Osteocyte (in vitro differentiated cells): ENCODE measurements around the gene NPPB. TPM values are rescaled to one million over a fixed set of nuclear protein-coding genes. Genes with fewer than 3 reads are reported as not detected.

Source experiments
- DNase-seq: peaks from one replicate; pipeline ENCODE4 v3.0.0; 2021; ENCODE audit warnings: mixed read lengths; ENCODE audit not compliant: unreplicated experiment; ENCODE audit errors: extremely low spot score
- H3K27ac Mint-ChIP-seq: one replicate; pipeline ENCODE4 v1.8.0; 2021; ENCODE audit warnings: mild to moderate bottlenecking, mixed read lengths; ENCODE audit not compliant: unreplicated experiment
- H3K27me3 Mint-ChIP-seq: one replicate; pipeline ENCODE4 v1.8.0; 2021; ENCODE audit warnings: mixed read lengths; ENCODE audit not compliant: unreplicated experiment
- H3K36me3 Mint-ChIP-seq: one replicate; pipeline ENCODE4 v1.8.0; 2021; ENCODE audit warnings: mixed read lengths; ENCODE audit not compliant: unreplicated experiment
- H3K4me1 Mint-ChIP-seq: one replicate; pipeline ENCODE4 v1.8.0; 2021; ENCODE audit warnings: mixed read lengths; ENCODE audit not compliant: unreplicated experiment
- H3K4me3 Mint-ChIP-seq: one replicate; pipeline ENCODE4 v1.8.0; 2021; ENCODE audit warnings: mild to moderate bottlenecking, moderate library complexity, mixed read lengths; ENCODE audit not compliant: unreplicated experiment
- H3K9me3 Mint-ChIP-seq: one replicate; pipeline ENCODE4 v1.8.0; 2021; ENCODE audit warnings: mixed read lengths; ENCODE audit not compliant: unreplicated experiment
- total RNA-seq: library from RNA; stranded (reverse); gene quantifications from 2 replicates; pipeline ENCODE4 v1.2.1, GENCODE V29; 2021
- TF ChIP-seq, protein P1 (sequence below): fragments of 200-600 bp; sonication (generic); IDR thresholded peaks from 2 replicates; pipeline ENCODE4 v1.5.0; 2021; ENCODE audit warnings: antibody characterized with exemption, mild to moderate bottlenecking, moderate library complexity

The NPPB gene
- total RNA-seq, 1 donor from 2014 or later = not detected

- no peak for DNase-seq
- peaks cover 1% of the 10 kb centered on the region for H3K36me3 Mint-ChIP-seq
- TF ChIP-seq, protein P1, sequence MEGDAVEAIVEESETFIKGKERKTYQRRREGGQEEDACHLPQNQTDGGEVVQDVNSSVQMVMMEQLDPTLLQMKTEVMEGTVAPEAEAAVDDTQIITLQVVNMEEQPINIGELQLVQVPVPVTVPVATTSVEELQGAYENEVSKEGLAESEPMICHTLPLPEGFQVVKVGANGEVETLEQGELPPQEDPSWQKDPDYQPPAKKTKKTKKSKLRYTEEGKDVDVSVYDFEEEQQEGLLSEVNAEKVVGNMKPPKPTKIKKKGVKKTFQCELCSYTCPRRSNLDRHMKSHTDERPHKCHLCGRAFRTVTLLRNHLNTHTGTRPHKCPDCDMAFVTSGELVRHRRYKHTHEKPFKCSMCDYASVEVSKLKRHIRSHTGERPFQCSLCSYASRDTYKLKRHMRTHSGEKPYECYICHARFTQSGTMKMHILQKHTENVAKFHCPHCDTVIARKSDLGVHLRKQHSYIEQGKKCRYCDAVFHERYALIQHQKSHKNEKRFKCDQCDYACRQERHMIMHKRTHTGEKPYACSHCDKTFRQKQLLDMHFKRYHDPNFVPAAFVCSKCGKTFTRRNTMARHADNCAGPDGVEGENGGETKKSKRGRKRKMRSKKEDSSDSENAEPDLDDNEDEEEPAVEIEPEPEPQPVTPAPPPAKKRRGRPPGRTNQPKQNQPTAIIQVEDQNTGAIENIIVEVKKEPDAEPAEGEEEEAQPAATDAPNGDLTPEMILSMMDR = no peak
- peaks cover 3% of the 10 kb centered on the region for H3K4me1 Mint-ChIP-seq
- no peak overlapping the region for H3K27ac Mint-ChIP-seq
- no peak overlapping the region for H3K4me3 Mint-ChIP-seq
- H3K27me3 Mint-ChIP-seq = peaks cover 18% of the 10 kb centered on the region
- H3K9me3 Mint-ChIP-seq = no peaks in the 10 kb centered on the region
Measured at GRCh38 chr1:11854519-11854918, 4.2 kb downstream of the NPPB start.

DNA sequence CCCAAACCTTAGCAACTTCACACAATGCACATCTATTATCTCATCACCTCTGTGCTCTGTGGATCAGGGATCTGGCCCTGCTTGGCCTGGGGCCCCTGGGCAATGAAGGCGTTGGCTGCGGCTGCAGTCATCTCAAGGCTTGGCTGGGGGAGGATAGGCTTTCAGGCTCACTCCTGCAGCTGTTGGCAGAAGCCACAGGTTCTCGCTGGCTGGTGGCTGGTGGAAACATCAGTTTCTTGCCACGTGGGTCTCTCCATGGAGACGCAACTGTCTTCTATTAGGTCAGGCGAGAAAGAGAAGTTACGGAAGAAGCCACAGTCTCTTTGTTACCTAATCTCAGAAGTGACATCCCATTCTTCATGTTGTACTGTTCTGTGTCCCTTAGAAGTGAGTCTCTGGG lies 7.6 kb downstream of the NPPB start:
- no peak overlapping the region for H3K27ac Mint-ChIP-seq
- H3K4me1 Mint-ChIP-seq = peaks cover 3% of the 10 kb centered on the region
- peaks cover 5% of the 10 kb centered on the region for H3K27me3 Mint-ChIP-seq
- TF ChIP-seq, protein P1 = no peak
- H3K4me3 Mint-ChIP-seq = no peak overlapping the region
- peaks cover 14% of the 10 kb centered on the region for H3K36me3 Mint-ChIP-seq
- no peaks in the 10 kb centered on the region for H3K9me3 Mint-ChIP-seq
- DNase-seq = no peak

GRCh38 chr1:11850156-11850555 lies 8.6 kb downstream of the NPPB start:
- Mint-ChIP-seq H3K4me3 (no peak overlapping the region), H3K4me1 (peaks cover 3% of the 10 kb centered on the region), H3K27ac (no peak overlapping the region), H3K9me3 (no peaks in the 10 kb centered on the region), H3K36me3 (peaks cover 22% of the 10 kb centered on the region), H3K27me3 (peaks cover 5% of the 10 kb centered on the region)
- TF ChIP-seq, protein P1 = no peak
- DNase-seq = no peak

- H3K4me1 Mint-ChIP-seq = peaks cover 3% of the 10 kb centered on the region
- TF ChIP-seq, protein P1 = no peak
- H3K4me3 Mint-ChIP-seq = no peak overlapping the region
Measured at GRCh38 chr1:11848373-11848700, 10.4 kb downstream of the NPPB start.

GRCh38 chr1:11847667-11848372 lies 10.9 kb downstream of the NPPB start, which contains the start of gene NPPA:
TSS of gene NPPA (minus strand) at chr1:11847783. CDS start at chr1:11847684, 99 bp downstream.
- TF ChIP-seq, protein P1 = no peak
- H3K4me1 Mint-ChIP-seq = peaks cover 3% of the 10 kb centered on the region
- H3K27ac Mint-ChIP-seq = no peak within 1 kb of the TSS
- H3K27me3 Mint-ChIP-seq = peaks cover 5% of the 10 kb centered on the region
- peaks cover 31% of the 10 kb centered on the region for H3K36me3 Mint-ChIP-seq
- H3K4me3 Mint-ChIP-seq = no peak within 1 kb of the TSS
- DNase-seq = no peak
- H3K9me3 Mint-ChIP-seq = no peaks in the 10 kb centered on the region

More at GRCh38 chr1:11848373-11848700, 10.4 kb downstream of the NPPB start:
- no peak for DNase-seq
- Mint-ChIP-seq H3K36me3 (peaks cover 31% of the 10 kb centered on the region), H3K27me3 (peaks cover 5% of the 10 kb centered on the region), H3K27ac (no peak overlapping the region), H3K9me3 (no peaks in the 10 kb centered on the region)
